Activated naive CD8-positive, alpha-beta T cell treated with anti-CD3 and anti-CD28 coated beads for 36 hours (primary cell): ENCODE results near the gene FBXO17. TPM values are rescaled to one million over a fixed set of nuclear protein-coding genes. Genes with fewer than 3 reads are reported as not detected.
A peak's percentile ranks its signal among the peaks of the same experiment; 100 is the strongest.
"Not testable (repeated sequence)": the region's sequence is repeated elsewhere in the genome, so short reads cannot be mapped to it uniquely, and the experiment has no call there.

Experiments
- DNase-seq: peaks from one replicate; pipeline ENCODE4 v3.0.0; 2021
- H3K27ac Mint-ChIP-seq: one replicate; pipeline ENCODE4 v1.8.0; 2022; ENCODE audit warnings: mild to moderate bottlenecking, moderate library complexity, mixed read lengths
- H3K27me3 Mint-ChIP-seq: one replicate; pipeline ENCODE4 v1.8.0; 2022; ENCODE audit warnings: mild to moderate bottlenecking, mixed read lengths
- H3K36me3 Mint-ChIP-seq: one replicate; pipeline ENCODE4 v1.8.0; 2021; ENCODE audit warnings: mild to moderate bottlenecking, mixed read lengths
- H3K4me1 Mint-ChIP-seq: one replicate; pipeline ENCODE4 v1.8.0; 2021; ENCODE audit warnings: mixed read lengths
- H3K4me3 Mint-ChIP-seq: one replicate; pipeline ENCODE4 v1.8.0; 2022; ENCODE audit warnings: mild to moderate bottlenecking, moderate library complexity, mixed read lengths
- H3K9me3 Mint-ChIP-seq: one replicate; pipeline ENCODE4 v1.8.0; 2022; ENCODE audit warnings: mixed read lengths
- total RNA-seq, 2 experiments: library from RNA; stranded (reverse); gene quantifications; one replicate each; pipeline ENCODE4 v1.2.3, GENCODE V29; 2021

The FBXO17 gene
- total RNA-seq, 2 experiments from 2014 or later, result not detected

- not testable (repeated sequence) for H3K36me3 Mint-ChIP-seq, H3K4me1 Mint-ChIP-seq, H3K4me3 Mint-ChIP-seq, H3K27ac Mint-ChIP-seq, H3K9me3 Mint-ChIP-seq, DNase-seq
- H3K27me3 Mint-ChIP-seq, result peaks cover 12% of the 10 kb centered on the region
Observed at GRCh38 chr19:38941466-38941865, 34.1 kb downstream of the FBXO17 start.

- DNase-seq, result no peak
- peaks cover 17% of the 10 kb centered on the region for H3K36me3 Mint-ChIP-seq
- H3K9me3 Mint-ChIP-seq, result peaks cover 2% of the 10 kb centered on the region
- H3K27ac Mint-ChIP-seq, result no peak overlapping the region
- H3K4me1 Mint-ChIP-seq, result no peaks in the 10 kb centered on the region
- no peak overlapping the region for H3K4me3 Mint-ChIP-seq
- H3K27me3 Mint-ChIP-seq, result peaks cover 12% of the 10 kb centered on the region
Observed at GRCh38 chr19:38939957-38940356, 35.6 kb downstream of the FBXO17 start.

DNA sequence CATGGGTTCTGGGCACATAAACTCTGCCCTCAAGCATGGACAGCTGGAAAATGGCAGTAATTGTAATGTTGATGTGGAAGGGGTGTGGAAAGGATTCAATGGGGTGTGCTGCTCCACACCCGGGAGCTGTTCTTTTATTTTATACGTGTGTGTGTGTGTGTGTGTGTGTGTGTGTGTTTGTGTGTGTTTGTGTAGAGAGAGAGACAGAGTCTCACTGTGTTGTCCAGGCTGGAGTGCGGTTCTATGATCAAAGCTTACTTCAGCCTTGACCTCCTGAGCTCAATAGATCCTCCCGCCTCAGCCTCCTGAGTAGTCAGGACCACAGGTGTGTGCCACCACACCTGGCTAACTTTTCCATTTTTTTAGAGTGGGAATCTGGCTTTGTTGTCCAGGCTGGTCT is 42.0 kb downstream of the FBXO17 start:
- H3K4me1 Mint-ChIP-seq, result peaks cover 19% of the 10 kb centered on the region
- H3K4me3 Mint-ChIP-seq, result no peak overlapping the region
- no peak for DNase-seq
- H3K9me3 Mint-ChIP-seq, result peaks cover 9% of the 10 kb centered on the region
- peaks cover 47% of the 10 kb centered on the region for H3K36me3 Mint-ChIP-seq
- no peaks in the 10 kb centered on the region for H3K27me3 Mint-ChIP-seq
- H3K27ac Mint-ChIP-seq, result no peak overlapping the region

DNA sequence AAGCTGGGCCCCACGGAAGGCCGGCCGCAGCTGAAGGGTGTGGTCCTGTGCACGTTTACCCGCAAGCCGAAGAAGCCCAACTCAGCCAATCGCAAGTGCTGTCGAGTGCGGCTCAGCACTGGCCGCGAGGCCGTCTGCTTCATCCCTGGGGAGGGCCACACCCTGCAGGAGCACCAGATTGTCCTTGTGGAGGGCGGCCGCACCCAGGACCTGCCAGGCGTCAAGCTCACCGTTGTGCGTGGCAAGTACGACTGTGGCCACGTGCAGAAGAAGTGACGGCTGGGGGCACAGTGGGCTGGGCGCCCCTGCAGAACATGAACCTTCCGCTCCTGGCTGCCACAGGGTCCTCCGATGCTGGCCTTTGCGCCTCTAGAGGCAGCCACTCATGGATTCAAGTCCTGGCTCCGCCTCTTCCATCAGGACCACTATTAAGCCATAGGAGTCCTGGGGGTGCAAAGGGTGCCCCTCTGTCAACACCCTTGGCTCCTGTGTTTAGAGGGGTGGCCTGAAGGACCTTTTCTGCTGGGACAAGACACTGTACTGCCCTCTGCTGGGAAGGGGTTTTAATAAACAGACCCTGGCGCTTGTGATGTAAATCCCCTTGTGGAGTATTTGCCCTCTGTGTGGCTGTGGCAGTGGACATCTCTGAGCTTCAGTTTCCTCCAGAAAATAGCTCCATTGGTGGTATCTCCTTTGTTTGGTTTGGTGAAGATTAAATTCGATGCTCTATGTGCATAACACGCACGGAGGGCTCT is 42.9 kb downstream of the FBXO17 start:
- peaks cover 49% of the 10 kb centered on the region for H3K36me3 Mint-ChIP-seq
- DNase-seq, result peak; percentile 35
- H3K27ac Mint-ChIP-seq, result no peak overlapping the region
- H3K4me3 Mint-ChIP-seq, result peak overlapping the region; percentile 42
- peaks cover 25% of the 10 kb centered on the region for H3K4me1 Mint-ChIP-seq
- no peaks in the 10 kb centered on the region for H3K27me3 Mint-ChIP-seq
- H3K9me3 Mint-ChIP-seq, result peaks cover 9% of the 10 kb centered on the region

GRCh38 chr19:38931521-38931793 is 44.1 kb downstream of the FBXO17 start:
- peaks cover 25% of the 10 kb centered on the region for H3K4me1 Mint-ChIP-seq
- H3K27me3 Mint-ChIP-seq, result no peaks in the 10 kb centered on the region
- peak overlapping the region; percentile 97 for H3K4me3 Mint-ChIP-seq
- no peak for DNase-seq
- H3K9me3 Mint-ChIP-seq, result peaks cover 9% of the 10 kb centered on the region
- peak overlapping the region; percentile 99 for H3K27ac Mint-ChIP-seq
- peaks cover 49% of the 10 kb centered on the region for H3K36me3 Mint-ChIP-seq

GRCh38 chr19:38930776-38931520 is 44.6 kb downstream of the FBXO17 start, which contains the start of gene MRPS12:
Gene MRPS12, plus strand, starts transcription at chr19:38930944. Its CDS starts 351 bp downstream, at chr19:38931295.
- H3K36me3 Mint-ChIP-seq, result peaks cover 46% of the 10 kb centered on the region
- H3K4me3 Mint-ChIP-seq, result peak within 1 kb of the TSS; percentile 97
- H3K4me1 Mint-ChIP-seq, result peaks cover 25% of the 10 kb centered on the region
- peak; percentile 97 for DNase-seq
- H3K27ac Mint-ChIP-seq, result peak within 1 kb of the TSS; percentile 99
- H3K27me3 Mint-ChIP-seq, result no peaks in the 10 kb centered on the region
- H3K9me3 Mint-ChIP-seq, result peaks cover 9% of the 10 kb centered on the region

GRCh38 chr19:38929929-38930775 is 45.4 kb downstream of the FBXO17 start, which contains the start of gene SARS2:
Gene SARS2, minus strand, starts transcription at chr19:38930763. Its CDS starts 27 bp downstream, at chr19:38930736.
- Mint-ChIP-seq H3K27ac (peak within 1 kb of the TSS; percentile 99), H3K4me3 (peak within 1 kb of the TSS; percentile 97), H3K4me1 (peaks cover 25% of the 10 kb centered on the region), H3K27me3 (no peaks in the 10 kb centered on the region), H3K9me3 (peaks cover 9% of the 10 kb centered on the region), H3K36me3 (peaks cover 39% of the 10 kb centered on the region)
- peak; percentile 92 for DNase-seq

GRCh38 chr19:38928391-38929001 is 47.0 kb downstream of the FBXO17 start:
- no peak for DNase-seq
- peak overlapping the region; percentile 25 for H3K27ac Mint-ChIP-seq
- H3K27me3 Mint-ChIP-seq, result no peaks in the 10 kb centered on the region
- H3K9me3 Mint-ChIP-seq, result peaks cover 2% of the 10 kb centered on the region
- H3K4me1 Mint-ChIP-seq, result peaks cover 24% of the 10 kb centered on the region
- peak overlapping the region; percentile 97 for H3K4me3 Mint-ChIP-seq
- peaks cover 23% of the 10 kb centered on the region for H3K36me3 Mint-ChIP-seq

DNA sequence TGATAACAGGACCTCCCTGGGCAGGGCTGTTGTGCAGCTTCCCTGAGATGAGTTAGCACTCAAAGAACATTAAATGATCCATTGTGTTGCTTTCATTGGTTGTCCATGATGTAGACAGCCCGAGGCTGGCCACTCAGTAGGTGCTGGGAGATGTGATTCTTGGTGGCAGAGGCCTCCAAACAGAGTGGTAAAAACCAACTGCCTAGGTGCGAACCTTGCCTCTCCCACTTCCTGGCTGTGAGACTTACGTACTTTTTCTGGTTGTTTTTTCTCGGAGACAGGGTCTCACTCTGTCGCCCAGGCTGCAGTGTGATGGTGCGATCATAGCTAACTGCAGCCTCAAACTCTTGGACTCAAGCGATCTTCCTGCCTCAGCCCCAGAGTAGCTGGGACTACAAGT is 51.2 kb downstream of the FBXO17 start:
- peaks cover 10% of the 10 kb centered on the region for H3K4me1 Mint-ChIP-seq
- H3K9me3 Mint-ChIP-seq, result no peaks in the 10 kb centered on the region
- H3K27me3 Mint-ChIP-seq, result no peaks in the 10 kb centered on the region
- H3K36me3 Mint-ChIP-seq, result peaks cover 12% of the 10 kb centered on the region
- no peak for DNase-seq
- H3K27ac Mint-ChIP-seq, result no peak overlapping the region
- no peak overlapping the region for H3K4me3 Mint-ChIP-seq

DNA sequence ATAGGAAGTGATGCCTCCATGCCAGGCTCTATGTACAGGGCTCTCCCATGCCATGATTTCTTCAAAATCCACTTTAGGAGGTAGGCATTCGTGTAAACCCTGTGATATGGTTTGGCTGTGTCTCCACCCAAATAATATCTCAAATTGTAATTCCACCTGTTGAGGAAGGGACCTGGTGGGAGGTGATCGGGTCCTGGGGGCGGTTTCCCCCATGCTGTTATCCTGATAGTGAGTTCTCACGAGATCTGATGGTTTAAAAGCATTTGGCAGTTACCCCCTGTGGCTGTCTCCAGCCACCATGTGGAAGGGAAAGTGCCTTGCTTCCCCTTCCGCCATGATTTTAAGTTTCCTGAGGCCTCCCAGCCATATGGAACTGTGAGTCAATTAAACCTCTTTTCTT is 53.1 kb downstream of the FBXO17 start:
- DNase-seq, result no peak
- Mint-ChIP-seq H3K9me3 (no peaks in the 10 kb centered on the region), H3K36me3 (peaks cover 8% of the 10 kb centered on the region), H3K4me1 (no peaks in the 10 kb centered on the region), H3K4me3 (no peak overlapping the region), H3K27me3 (no peaks in the 10 kb centered on the region), H3K27ac (no peak overlapping the region)

GRCh38 chr19:38921420-38922274 is 53.9 kb downstream of the FBXO17 start:
- Mint-ChIP-seq H3K36me3 (peaks cover 8% of the 10 kb centered on the region), H3K27me3 (no peaks in the 10 kb centered on the region), H3K9me3 (no peaks in the 10 kb centered on the region), H3K4me3 (no peak overlapping the region), H3K27ac (no peak overlapping the region), H3K4me1 (no peaks in the 10 kb centered on the region)
- no peak for DNase-seq

DNA sequence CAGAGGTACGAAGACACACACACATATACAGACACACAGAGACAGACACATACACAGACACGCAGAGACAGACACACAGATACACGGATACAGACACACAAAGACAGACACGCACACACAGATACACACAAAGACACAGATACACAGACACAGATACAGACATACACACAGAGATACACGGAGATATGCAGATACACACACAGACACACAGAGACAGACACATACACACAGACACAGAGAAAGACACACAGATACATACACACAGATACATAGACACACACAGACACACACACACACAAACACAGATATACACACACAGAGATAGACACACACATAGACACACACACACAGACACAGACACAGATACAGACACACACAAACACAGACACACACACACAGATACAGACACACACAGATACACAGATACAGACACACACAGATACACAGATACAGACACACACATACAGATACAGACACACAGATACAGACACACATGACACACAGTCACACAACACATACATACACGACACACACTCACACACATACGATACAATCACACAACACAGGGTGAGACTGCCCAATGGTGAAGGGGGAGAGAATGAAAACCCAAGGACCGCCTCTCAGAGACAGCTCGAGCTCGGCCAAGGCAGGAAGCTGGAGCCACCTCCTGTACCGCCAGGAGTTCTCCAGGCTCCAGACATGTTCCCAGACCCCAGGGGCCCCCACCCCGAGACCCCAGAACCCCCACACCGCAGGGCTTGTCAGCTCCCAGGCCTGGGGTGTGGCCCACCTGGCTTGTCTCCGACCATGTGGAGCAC is 54.7 kb downstream of the FBXO17 start:
- Mint-ChIP-seq H3K4me1 (no peaks in the 10 kb centered on the region), H3K27me3 (no peaks in the 10 kb centered on the region), H3K9me3 (no peaks in the 10 kb centered on the region), H3K4me3 (no peak overlapping the region), H3K27ac (no peak overlapping the region), H3K36me3 (peaks cover 8% of the 10 kb centered on the region)
- no peak for DNase-seq

GRCh38 chr19:38919837-38920601 is 55.5 kb downstream of the FBXO17 start:
- Mint-ChIP-seq H3K9me3 (no peaks in the 10 kb centered on the region), H3K27ac (no peak overlapping the region), H3K4me1 (no peaks in the 10 kb centered on the region), H3K27me3 (no peaks in the 10 kb centered on the region), H3K4me3 (no peak overlapping the region), H3K36me3 (peaks cover 8% of the 10 kb centered on the region)
- DNase-seq, result no peak
